22Rv1 (cell line): Measurements from ENCODE around the gene SLC35F4.

Experiments
- ZFX ChIP-seq: fragments of 450-650 bp; IDR thresholded peaks from 2 replicates; pipeline ENCODE4 v1.6.1; 2017; ENCODE audit warnings: antibody characterized with exemption, borderline replicate concordance
- TF ChIP-seq, protein P1 (sequence below): fragments of 450-650 bp; IDR thresholded peaks from 2 replicates; pipeline ENCODE4 v1.5.1; 2017; ENCODE audit warnings: mild to moderate bottlenecking

DNA sequence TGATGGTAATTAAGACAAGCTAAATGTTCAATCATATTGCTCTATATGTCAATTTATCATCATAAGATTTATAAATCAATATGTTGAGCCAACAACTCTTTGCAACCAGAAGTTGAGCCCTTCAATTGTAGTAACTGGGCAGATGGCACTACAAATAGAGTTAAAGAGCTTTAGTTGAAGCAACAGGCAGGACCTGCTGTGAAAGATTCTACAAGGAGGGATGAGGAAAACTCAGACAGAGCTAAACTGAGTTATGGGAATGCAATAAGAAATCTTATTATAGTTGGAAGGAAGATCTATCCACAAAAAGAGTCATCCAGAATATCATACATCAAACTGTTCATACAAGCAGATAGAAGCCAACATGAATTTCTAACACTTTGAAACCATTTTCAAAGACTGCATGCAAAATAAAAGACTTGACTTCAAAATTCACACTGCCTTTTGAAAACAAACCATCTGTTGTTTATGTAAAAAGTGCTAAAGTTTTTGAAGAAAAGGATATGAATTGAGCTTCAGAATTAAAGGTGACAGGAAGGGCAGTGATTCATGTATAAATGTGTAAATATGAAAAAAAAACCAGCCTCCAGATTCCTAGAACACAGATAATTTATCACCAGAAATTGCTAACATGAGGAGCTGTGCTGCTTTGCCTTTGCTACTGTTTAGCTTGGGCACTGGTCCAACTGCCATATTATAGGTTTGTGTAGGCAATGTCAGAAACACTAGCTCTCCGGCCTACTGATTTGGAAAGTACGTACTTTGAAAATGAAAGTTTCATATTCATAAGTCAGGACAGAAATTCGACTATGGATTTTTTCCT is 133.2 kb downstream of the SLC35F4 start:
- TF ChIP-seq, protein P1, sequence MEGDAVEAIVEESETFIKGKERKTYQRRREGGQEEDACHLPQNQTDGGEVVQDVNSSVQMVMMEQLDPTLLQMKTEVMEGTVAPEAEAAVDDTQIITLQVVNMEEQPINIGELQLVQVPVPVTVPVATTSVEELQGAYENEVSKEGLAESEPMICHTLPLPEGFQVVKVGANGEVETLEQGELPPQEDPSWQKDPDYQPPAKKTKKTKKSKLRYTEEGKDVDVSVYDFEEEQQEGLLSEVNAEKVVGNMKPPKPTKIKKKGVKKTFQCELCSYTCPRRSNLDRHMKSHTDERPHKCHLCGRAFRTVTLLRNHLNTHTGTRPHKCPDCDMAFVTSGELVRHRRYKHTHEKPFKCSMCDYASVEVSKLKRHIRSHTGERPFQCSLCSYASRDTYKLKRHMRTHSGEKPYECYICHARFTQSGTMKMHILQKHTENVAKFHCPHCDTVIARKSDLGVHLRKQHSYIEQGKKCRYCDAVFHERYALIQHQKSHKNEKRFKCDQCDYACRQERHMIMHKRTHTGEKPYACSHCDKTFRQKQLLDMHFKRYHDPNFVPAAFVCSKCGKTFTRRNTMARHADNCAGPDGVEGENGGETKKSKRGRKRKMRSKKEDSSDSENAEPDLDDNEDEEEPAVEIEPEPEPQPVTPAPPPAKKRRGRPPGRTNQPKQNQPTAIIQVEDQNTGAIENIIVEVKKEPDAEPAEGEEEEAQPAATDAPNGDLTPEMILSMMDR, result no peak
- TF ChIP-seq ZFX, result no peak
